ENCODE results near the gene DSP.

Gene DSP

GRCh38 chr6:7559651-7560385, 18.3 kb downstream of the DSP start:
- DNase-seq (ENCODE audit: low spot score) = no peak

GRCh38 chr6:7561153-7561964, 19.9 kb downstream of the DSP start:
- no peak for DNase-seq (ENCODE audit: low spot score)

GRCh38 chr6:7562769-7563168, 21.3 kb downstream of the DSP start:
- DNase-seq (ENCODE audit: low spot score) = no peak

DNA sequence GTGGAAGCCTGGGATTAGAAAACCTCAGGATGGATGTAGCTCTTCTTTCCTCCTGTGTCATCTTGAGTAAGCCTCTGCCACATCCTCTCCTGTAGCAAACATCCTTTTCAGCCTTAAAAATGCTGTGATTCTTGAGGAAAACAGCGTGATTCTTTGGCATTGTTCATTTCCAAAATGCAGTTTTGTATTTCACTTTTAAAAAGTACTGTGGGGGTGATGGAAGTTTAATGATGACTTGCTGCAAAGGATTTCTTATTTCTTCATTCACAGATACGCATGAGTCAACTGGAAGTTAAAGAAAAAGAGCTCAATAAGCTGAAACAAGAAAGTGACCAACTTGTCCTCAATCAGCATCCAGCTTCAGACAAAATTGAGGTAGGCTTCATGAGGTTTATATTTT, 24.6 kb downstream of the DSP start:
- no peak for DNase-seq (ENCODE audit: low spot score)

DNA sequence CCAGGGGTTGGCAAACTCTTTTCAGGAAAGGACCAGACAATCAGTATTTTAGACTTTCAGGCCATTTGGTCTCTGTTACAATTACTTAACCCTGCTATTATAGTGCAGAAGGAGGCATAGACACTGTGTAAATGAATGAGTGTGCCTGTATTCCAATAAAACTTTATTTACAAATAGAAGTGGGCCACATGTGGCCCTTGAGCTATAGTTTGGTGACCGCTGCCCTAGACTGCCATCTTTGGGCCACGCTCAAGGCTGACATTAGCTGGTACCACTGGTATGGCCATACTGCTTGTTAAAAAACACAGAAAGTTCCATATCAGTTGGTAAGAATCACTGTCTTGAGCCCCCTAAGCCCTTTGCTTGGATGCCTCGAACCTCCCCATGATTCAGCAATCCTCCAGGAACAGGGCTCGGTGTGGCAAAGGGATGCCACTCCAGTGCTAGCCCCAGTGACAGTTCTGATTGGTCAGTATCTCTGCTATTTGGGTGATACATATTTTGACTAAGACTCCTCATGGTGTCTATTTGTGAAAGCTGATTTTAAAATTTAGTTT, 25.2 kb downstream of the DSP start:
- DNase-seq (ENCODE audit: low spot score) = no peak

DNA sequence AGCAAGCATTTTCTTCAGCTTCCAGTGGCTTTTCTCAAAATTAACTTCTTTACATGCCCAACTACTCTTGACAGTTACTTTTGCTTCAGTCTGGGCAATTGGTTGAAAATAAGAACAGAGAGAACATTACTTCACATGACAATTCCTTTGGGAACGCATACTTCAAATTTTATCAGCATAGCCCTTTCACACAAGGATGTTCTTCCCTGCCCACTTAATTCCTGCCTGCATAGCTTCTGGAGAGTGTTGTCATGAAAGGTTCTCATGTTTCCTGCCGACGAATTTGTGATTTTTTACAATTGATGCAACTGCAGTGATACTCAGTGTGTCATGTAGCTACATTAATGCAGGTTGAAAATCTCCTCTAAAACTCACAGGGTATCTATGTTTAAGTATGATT, 26.6 kb downstream of the DSP start:
- no peak for DNase-seq (ENCODE audit: low spot score)

DNA sequence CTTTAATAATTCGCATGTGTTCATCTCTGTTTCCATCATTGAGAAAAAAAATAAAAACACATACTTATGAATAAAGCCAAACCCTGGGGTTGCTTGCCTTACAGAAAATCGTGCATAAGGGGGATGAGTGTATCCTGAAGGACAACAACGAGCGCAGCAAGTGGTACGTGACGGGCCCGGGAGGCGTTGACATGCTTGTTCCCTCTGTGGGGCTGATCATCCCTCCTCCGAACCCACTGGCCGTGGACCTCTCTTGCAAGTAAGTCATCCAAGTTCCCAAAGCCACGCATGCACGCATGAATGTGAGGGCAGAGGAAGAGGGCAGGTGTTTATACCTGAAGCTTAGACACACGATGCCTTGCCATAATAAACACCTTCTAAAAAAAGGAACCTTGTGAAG, 27.6 kb downstream of the DSP start:
- no peak for DNase-seq (ENCODE audit: low spot score)

DNA sequence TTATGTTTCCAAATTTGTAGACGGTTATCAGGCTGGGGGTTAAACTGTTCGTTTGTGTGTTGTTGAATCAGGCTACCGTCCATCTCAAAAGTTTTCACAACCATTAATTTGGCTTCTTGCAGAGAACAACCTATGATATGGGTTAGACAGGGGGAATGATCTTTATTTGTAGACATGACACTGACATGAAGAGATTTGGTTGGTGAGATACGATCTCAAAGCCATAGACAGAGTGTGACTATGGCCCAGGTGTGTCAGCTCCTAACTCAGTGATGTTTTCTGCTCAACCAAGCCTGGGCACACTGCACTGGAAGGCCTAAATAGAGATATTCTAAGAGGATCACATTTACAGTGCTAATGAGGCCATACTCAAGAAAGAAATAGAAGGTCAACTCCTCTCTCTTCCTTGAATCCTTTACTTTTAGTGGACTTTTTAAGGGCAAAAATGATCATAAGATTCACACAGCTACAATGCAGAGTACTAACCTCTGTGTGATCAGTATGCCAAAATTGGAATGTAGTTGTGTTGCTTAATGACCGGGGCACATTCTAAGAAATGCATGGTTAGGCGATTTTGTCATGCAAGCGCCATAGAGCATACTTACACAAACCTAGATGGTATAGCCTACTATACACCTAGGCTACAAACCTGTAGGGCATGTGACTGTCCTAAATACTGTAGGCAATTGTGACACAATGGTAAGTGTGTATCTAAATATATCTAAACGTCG, 30.9 kb downstream of the DSP start:
- DNase-seq (ENCODE audit: low spot score) = no peak

- DNase-seq (ENCODE audit: low spot score) = no peak
Observed at GRCh38 chr6:7574500-7574899, 33.0 kb downstream of the DSP start.

DNA sequence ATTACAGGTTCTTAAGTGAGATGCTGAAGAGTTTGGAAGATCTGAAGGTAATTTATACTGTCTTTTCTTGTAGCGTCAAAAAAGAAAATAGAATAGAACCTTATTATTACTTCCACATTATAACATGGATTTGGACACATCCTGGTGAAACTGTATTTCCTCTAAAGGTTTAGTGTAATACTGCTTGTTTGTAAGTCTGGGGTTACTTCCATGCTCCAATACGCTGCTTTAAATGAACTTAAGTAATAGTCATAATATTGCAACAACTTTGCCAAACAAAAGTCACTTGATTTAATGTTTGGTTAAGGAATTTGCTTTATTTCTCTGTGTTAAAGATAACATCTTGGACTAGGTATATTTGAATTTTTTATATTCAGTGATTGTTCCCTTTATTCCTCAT, 37.0 kb downstream of the DSP start:
- DNase-seq (ENCODE audit: low spot score) = no peak

DNA sequence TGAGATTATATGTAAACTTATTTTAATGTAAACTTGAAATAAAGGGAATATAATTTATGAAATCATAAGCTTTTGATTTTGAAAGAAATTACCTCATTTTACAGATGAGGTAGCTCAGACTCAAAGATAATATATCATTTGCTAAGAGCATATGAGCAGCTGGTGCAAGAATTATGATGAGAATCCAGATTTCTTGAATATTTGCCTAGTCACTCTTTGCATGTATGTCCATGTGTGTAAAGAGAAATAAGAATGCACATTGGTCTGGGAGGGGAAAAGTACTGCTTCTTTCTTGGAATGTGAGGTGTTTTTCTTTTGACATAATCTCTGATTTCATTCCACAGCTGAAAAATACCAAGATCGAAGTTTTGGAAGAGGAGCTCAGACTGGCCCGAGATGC, 37.5 kb downstream of the DSP start:
- no peak for DNase-seq (ENCODE audit: low spot score)

GRCh38 chr6:7579851-7580250, 38.4 kb downstream of the DSP start:
- no peak for DNase-seq (ENCODE audit: low spot score)

DNA sequence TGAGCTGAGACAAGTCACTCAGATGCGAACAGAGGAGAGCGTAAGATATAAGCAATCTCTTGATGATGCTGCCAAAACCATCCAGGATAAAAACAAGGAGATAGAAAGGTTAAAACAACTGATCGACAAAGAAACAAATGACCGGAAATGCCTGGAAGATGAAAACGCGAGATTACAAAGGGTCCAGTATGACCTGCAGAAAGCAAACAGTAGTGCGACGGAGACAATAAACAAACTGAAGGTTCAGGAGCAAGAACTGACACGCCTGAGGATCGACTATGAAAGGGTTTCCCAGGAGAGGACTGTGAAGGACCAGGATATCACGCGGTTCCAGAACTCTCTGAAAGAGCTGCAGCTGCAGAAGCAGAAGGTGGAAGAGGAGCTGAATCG, 39.1 kb downstream of the DSP start:
- DNase-seq (ENCODE audit: low spot score) = no peak

GRCh38 chr6:7580927-7581618, 39.6 kb downstream of the DSP start:
- DNase-seq (ENCODE audit: low spot score) = no peak

DNA sequence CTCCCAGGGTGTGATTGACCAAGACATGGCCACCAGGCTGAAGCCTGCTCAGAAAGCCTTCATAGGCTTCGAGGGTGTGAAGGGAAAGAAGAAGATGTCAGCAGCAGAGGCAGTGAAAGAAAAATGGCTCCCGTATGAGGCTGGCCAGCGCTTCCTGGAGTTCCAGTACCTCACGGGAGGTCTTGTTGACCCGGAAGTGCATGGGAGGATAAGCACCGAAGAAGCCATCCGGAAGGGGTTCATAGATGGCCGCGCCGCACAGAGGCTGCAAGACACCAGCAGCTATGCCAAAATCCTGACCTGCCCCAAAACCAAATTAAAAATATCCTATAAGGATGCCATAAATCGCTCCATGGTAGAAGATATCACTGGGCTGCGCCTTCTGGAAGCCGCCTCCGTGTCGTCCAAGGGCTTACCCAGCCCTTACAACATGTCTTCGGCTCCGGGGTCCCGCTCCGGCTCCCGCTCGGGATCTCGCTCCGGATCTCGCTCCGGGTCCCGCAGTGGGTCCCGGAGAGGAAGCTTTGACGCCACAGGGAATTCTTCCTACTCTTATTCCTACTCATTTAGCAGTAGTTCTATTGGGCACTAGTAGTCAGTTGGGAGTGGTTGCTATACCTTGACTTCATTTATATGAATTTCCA, 43.9 kb downstream of the DSP start:
- no peak for DNase-seq (ENCODE audit: low spot score)

DNA sequence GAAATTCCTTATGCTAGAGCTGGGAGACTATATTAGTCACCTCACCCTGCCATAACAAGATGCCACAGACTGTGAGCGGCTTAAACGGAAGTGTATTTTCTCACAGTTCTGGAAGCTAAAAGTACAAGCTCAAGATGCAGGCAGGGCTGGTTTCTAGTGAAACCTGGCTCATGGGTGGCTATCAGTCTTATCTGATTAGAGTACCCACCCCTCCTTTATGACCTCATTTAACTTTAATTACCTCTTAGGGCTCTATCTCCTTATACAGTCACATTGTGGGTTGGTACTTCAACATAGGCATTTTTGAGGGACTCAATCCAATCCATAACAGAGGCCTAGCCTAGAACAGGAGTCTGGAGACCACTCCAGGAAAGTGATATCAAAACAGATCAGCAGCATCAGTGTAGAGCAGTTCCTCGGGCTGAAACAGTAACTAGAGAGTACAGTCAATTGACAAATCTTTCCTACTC, 46.2 kb downstream of the DSP start:
- DNase-seq (ENCODE audit: low spot score) = no peak

GRCh38 chr6:7588506-7588905, 47.0 kb downstream of the DSP start:
- DNase-seq (ENCODE audit: low spot score) = no peak

DNA sequence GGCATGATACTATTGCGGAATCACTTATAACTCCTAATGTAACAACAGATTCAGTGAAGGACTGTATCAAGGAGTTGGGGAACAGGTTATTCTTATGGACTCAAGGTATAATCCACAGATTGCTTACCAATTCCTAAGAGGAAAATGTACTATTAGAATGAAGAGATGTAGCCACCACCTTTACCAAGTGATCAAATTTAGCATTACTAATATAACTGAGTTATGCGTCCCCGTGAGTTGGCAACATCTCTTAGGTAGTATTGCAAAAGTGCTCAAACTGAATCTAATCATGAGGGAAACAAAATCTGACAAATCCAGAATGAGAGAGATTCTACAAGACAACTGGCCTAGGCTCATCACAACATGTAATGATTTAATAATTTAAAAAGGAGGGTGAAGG, 47.8 kb downstream of the DSP start:
- no peak for DNase-seq (ENCODE audit: low spot score)

DNA sequence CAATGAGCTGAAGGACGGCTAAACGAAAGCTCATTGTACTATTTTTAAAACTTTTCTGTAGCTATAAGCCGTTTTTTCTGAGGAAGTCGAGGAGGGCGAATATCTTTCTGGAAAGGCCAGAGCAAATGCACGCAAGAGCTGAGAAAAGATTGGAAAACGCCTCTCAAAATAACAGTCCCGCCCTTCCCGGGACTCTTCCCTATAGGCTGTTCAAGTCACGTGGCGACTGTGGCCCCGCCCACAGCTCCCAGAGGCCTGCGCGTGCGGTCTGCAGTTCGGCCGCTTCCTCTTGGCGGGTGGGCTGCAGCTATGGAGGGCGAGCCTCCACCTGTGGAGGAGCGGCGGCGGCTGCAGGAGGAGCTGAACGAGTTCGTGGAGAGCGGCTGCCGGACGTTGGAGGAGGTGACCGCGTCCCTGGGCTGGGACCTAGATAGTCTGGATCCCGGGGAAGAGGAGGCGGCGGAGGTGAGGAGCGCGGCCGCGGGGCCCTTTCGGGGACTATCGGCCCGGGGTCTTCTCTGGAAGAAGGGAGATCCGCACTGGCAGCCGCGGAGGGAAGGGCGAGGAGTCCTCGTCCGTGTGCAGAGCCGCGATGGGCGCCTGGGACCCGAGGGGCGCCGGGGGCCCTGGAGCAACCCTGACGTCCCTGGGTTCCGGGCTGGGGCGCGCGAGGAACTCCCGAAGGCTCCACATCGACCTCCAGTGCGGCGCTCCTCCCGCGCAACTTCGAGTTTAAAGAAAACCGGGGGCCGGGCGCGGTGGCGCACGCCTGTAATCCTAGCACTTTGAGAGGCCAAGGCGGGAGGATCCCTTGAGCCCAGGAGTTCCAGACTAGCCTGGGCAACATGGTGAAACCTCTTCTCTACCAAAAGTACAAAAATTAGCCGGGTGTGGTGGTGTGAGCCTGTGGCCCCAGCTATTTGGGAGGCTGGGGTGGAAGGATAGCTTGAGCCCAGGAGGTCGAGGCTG, 48.8 kb downstream of the DSP start, which contains the start of gene SNRNP48:
Gene SNRNP48 (plus strand): TSS at position 250 of the 969 bp plus-strand sequence. CDS start 60 bp downstream, at position 310.
- DNase-seq (ENCODE audit: low spot score) = peak; percentile 95

DNA sequence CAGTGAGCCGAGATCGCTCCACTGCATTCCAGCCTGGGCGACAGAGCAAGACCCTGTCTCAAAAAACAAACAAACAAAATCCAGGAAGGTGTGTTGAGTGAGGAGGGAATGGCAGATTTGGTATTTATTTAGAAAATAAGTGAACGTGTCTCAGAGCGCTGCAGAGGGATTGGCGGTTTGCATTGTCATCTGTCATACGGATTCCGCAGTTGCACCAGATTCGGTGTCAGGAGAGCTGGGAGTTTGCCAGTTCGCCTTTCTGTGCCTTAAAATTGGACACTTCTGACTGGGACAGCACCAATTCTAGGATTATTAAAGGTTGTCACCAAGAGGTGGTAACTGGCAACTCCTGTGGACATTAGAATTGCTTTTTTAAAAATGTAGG, 49.4 kb downstream of the DSP start:
- no peak for DNase-seq (ENCODE audit: low spot score)
